Esophagus muscularis mucosa (tissue), 4 donors: ENCODE measurements around the gene KDM6A. TPM values are rescaled to one million over a fixed set of nuclear protein-coding genes. Genes with fewer than 3 reads are reported as not detected.
"Not testable (repeated sequence)": the region's sequence is repeated elsewhere in the genome, so short reads cannot be mapped to it uniquely, and the experiment has no call there.

Source experiments
- DNase-seq: peaks from one replicate; pipeline ENCODE4 v3.0.0-alpha.2; 2017; ENCODE audit errors: extremely low spot score
- H3K27ac ChIP-seq, 4 donors: fragments of 200-600 bp; sonication (generic); replicated peaks in 1 of 4; 1 replicate in 3 of 4; 2 replicates in 1 of 4; pipeline ENCODE4 v1.5.1; 2016 to 2019; ENCODE audit warnings: mild to moderate bottlenecking in 1 of 4
- H3K27me3 ChIP-seq, 4 donors: fragments of 200-600 bp; sonication (generic); one replicate each; pipeline versions ENCODE4 v1.5.1 to v1.6.0; 2016 to 2019
- H3K36me3 ChIP-seq, 4 donors: fragments of 200-600 bp; sonication (generic); one replicate each; pipeline ENCODE4 v1.5.1; 2016 to 2019
- H3K4me1 ChIP-seq, 4 donors: fragments of 200-600 bp; sonication (generic); one replicate each; pipeline ENCODE4 v1.5.1; 2016 to 2019
- H3K4me3 ChIP-seq, 4 donors: fragments of 200-600 bp; sonication (generic); 1 replicate in 2 of 4; 2 replicates in 2 of 4; pipeline ENCODE4 v1.5.1; 2016 to 2019; ENCODE audit warnings: mild to moderate bottlenecking in 4 of 4, moderate library complexity in 1 of 4
- H3K9me3 ChIP-seq, 4 donors: fragments of 200-600 bp; sonication (generic); 1 replicate in 3 of 4; 2 replicates in 1 of 4; pipeline ENCODE4 v1.5.1; 2016 to 2019
- CTCF ChIP-seq, 3 experiments: fragments of 200-600 bp in 2 of 3; fragments of 450-650 bp in 1 of 3; sonication (generic) in 2 of 3; IDR thresholded peaks; one replicate each; pipeline ENCODE4 v1.5.1; 2017 to 2019; ENCODE audit warnings: antibody characterized with exemption in 3 of 3, mild to moderate bottlenecking in 2 of 3, moderate library complexity in 1 of 3
- EP300 ChIP-seq: sonication (generic); formaldehyde crosslinking; IDR thresholded peaks from one replicate; pipeline ENCODE4 v1.6.1; 2017; ENCODE audit warnings: antibody characterized with exemption
- POLR2A ChIP-seq: fragments of 450-650 bp; IDR thresholded peaks from one replicate; pipeline ENCODE4 v1.6.1; 2017; ENCODE audit warnings: antibody characterized with exemption, moderate library complexity, mild to moderate bottlenecking, low read depth
- POLR2AphosphoS5 ChIP-seq, 2 donors: sonication (generic); formaldehyde crosslinking; IDR thresholded peaks; one replicate each; pipeline ENCODE4 v1.6.1; 2017; ENCODE audit warnings: antibody characterized with exemption in 2 of 2
- WGBS: methylation state at CpG from one replicate; pipeline ENCODE4 v1.1.5; 2018; 5-methylcytosine and 5-hydroxymethylcytosine counted together
- intact Hi-C: fragments of 100-400 bp; cut with DNase I; formaldehyde crosslinking; loops from one replicate; pipeline ENCODE4 v1.15.1; 2023
- total RNA-seq, 4 donors: library from RNA; depleted of rRNA; stranded (reverse); fragments of >200 nt; gene quantifications; one replicate each; pipeline versions ENCODE4 v1.1.0 to v1.2.1, GENCODE V29; 2016

Gene KDM6A
- total RNA-seq, 4 donors from 2014 or later, result 14.4 to 24.1 (median 23.2) TPM

- Histone ChIP-seq H3K27me3 (no peaks in the 10 kb centered on the region), H3K27ac (no peak overlapping the region), H3K9me3 (no peaks in the 10 kb centered on the region), H3K4me1 (peaks cover 0 to 45% (median 16%) of the 10 kb centered on the region in 4 donors), H3K36me3 (peaks cover 0 to 37% (median 22%) of the 10 kb centered on the region in 4 donors), H3K4me3 (no peak overlapping the region)
- intact Hi-C loops, result loop anchor here (5.0 kb wide), 1 partner anchor 196 kb away; the partner anchor contains the start of gene KDM6A
- no peak for DNase-seq
- WGBS, result 90% methylated on average over 4 of the region's 4 CpGs
- TF ChIP-seq POLR2A, result no peak
- TF ChIP-seq EP300, result no peak
- TF ChIP-seq POLR2AphosphoS5 (IDR thresholded peaks at IDR 0.05), result no peak
Measured at GRCh38 chrX:45068569-45068968, 195.6 kb downstream of the KDM6A start.

GRCh38 chrX:45070116-45071007, 197.4 kb downstream of the KDM6A start:
- H3K4me3 ChIP-seq, result no peak overlapping the region
- TF ChIP-seq CTCF (IDR thresholded peaks at IDR 0.05) (peak; percentile 36 to 60 (median 58)), EP300 (no peak)
- no peaks in the 10 kb centered on the region for H3K9me3 ChIP-seq
- no peak overlapping the region for H3K27ac ChIP-seq
- H3K4me1 ChIP-seq, result peaks cover 10 to 51% (median 18%) of the 10 kb centered on the region in 4 donors
- intact Hi-C loops, result no loop called here
- no peak for DNase-seq
- peaks cover 0 to 24% (median 10%) of the 10 kb centered on the region in 4 donors for H3K36me3 ChIP-seq
- no peaks in the 10 kb centered on the region for H3K27me3 ChIP-seq
- 40% methylated on average over 2 of the region's 2 CpGs for whole genome bisulfite sequencing

- Histone ChIP-seq H3K4me1 (peaks cover 4 to 33% (median 13%) of the 10 kb centered on the region in 4 donors), H3K36me3 (peaks cover 0 to 30% (median 9%) of the 10 kb centered on the region in 4 donors)
- H3K27ac ChIP-seq, H3K27me3 ChIP-seq, H3K4me3 ChIP-seq, intact Hi-C loops, H3K9me3 ChIP-seq, DNase-seq: not testable (repeated sequence)
- 95% methylated on average over 4 of the region's 4 CpGs for WGBS
Measured at GRCh38 chrX:45073011-45073410, 200.0 kb downstream of the KDM6A start.

- intact Hi-C loops, result no loop called here
- TF ChIP-seq EP300 (no peak), POLR2AphosphoS5 (IDR thresholded peaks at IDR 0.05) (no peak), POLR2A (no peak), CTCF (IDR thresholded peaks at IDR 0.05) (no peak)
- Histone ChIP-seq H3K27ac (no peak overlapping the region), H3K9me3 (no peaks in the 10 kb centered on the region), H3K4me3 (no peak overlapping the region), H3K4me1 (peaks cover 0 to 10% (median 5%) of the 10 kb centered on the region in 4 donors), H3K27me3 (no peaks in the 10 kb centered on the region), H3K36me3 (peaks cover 0 to 49% (median 25%) of the 10 kb centered on the region in 4 donors)
- DNase-seq, result no peak
- 90% methylated on average over 2 of the region's 2 CpGs for WGBS
Measured at GRCh38 chrX:45077748-45078424, 204.9 kb downstream of the KDM6A start.

GRCh38 chrX:45083314-45083713, 210.3 kb downstream of the KDM6A start:
- DNase-seq, result no peak
- Histone ChIP-seq H3K9me3 (no peaks in the 10 kb centered on the region), H3K36me3 (peaks cover 0 to 70% (median 44%) of the 10 kb centered on the region in 4 donors), H3K27ac (no peak overlapping the region), H3K4me1 (no peaks in the 10 kb centered on the region), H3K4me3 (no peak overlapping the region), H3K27me3 (no peaks in the 10 kb centered on the region)
- 69% methylated on average over 2 of the region's 2 CpGs for WGBS
- intact Hi-C loops, result no loop called here
- TF ChIP-seq CTCF (IDR thresholded peaks at IDR 0.05) (no peak), EP300 (no peak), POLR2A (no peak), POLR2AphosphoS5 (IDR thresholded peaks at IDR 0.05) (no peak)
